Fibroblast of lung (primary cell): Measurements from ENCODE around the gene GNB1L.

Experiments
- CTCF ChIP-seq, 2 donors: IDR thresholded peaks in 1 of 2; conservative IDR thresholded peaks in 1 of 2; 1 replicate in 1 of 2; 2 replicates in 1 of 2; pipeline ENCODE4 v1.5.1; 2011 to 2012; ENCODE audit warnings: low read length in 2 of 2, control low read depth in 1 of 2, inconsistent platforms in 1 of 2, low read depth in 1 of 2, mild to moderate bottlenecking in 1 of 2
- EZH2 ChIP-seq: IDR thresholded peaks from 2 replicates; pipeline ENCODE4 v1.5.1; 2012; ENCODE audit warnings: low read length, control low read depth, mild to moderate bottlenecking; ENCODE audit errors: missing control alignments

GRCh38 chr22:19892925-19893324 is 38.3 kb upstream of the GNB1L start:
- TF ChIP-seq CTCF (conservative IDR thresholded peaks at IDR 0.05 in 1 of 2, IDR thresholded peaks at IDR 0.05 in 1 of 2; ENCODE audit: low read depth in 1 of 2, low read length in 2 of 2) (no peak), EZH2 (no peak)
